DMS153 treated with DMSO at 0.1 percent for 48 hours (cell line): ENCODE results near the gene MYO3B.
A peak's percentile ranks its signal among the peaks of the same experiment; 100 is the strongest.
"Not testable (repeated sequence)": the region's sequence is repeated elsewhere in the genome, so short reads cannot be mapped to it uniquely, and the experiment has no call there.

Source experiments
- DNase-seq: peaks from one replicate; lab custom pipeline; 2025; ENCODE audit not compliant: unreplicated experiment; lab: John Stamatoyannopoulos, UW

Gene MYO3B

GRCh38 chr2:170335351-170335750, 157.4 kb downstream of the MYO3B start:
- DNase-seq, result no peak

- DNase-seq, result no peak
Measured at GRCh38 chr2:170336408-170336807, 158.5 kb downstream of the MYO3B start.

GRCh38 chr2:170336916-170337315, 159.0 kb downstream of the MYO3B start:
- no peak for DNase-seq

DNA sequence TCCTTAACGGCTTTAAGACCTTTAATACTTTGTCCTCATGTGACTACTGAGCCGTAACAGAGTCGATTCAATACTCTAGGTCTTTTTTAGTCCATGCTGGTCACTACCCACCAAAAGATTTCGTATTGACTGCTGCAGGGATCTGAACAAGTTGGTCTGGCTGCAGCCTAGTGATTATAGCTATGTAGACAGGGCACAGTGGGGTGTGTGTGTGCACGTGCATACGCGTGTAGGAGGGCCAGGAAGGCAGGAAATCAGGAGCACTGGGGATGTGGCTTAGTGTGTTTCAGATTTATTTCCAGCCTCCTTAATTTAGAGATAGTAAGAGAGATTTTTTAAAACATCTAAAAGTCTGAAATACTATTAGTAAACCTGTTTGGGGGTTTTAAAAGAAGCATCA, 161.4 kb downstream of the MYO3B start:
- no peak for DNase-seq

GRCh38 chr2:170339750-170340692, 162.1 kb downstream of the MYO3B start:
- DNase-seq, result no peak

GRCh38 chr2:170340693-170341068, 162.7 kb downstream of the MYO3B start:
- no peak for DNase-seq

DNA sequence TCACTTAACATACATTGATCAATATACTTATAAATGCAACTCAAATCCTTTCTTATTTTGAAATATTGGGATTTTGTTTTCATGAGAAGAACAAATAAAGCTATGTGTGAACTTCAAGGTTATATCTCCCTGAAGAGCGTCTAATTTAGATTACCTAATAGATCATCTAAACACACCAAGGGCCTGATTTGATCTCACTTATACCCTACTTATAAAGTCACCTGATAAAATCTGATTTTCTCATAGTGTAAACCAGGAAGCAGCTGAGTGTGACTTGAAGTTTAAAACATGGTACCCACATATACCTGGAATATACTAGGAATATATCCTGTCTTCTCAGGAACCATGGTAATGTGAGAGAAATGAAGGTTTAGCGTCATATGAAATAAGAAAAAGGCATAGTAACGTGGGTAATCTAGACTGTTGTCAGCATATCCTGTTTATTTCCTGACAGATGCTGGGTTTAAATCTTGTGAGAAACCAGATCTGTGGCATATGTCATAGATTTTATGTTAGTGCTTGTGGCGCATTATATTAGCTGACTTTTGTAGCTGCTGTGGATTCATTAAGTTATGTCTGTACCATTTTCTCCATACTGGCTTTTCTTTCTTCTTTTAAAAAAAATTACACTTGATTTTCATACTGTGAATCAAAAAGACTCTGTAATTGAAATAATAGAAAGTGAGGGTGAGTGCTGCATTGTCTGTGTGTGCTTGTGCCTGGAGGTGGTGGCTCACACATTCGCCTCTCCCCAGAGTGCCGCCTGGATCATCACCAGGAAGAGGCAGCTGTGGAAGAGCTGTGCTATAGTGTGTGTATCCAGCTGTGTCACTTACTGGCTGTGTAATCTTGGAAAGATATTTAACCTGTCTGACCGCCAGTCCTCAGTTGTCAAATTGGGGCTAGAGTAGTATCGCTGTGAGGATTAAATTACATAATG, 164.0 kb downstream of the MYO3B start:
- no peak for DNase-seq

DNA sequence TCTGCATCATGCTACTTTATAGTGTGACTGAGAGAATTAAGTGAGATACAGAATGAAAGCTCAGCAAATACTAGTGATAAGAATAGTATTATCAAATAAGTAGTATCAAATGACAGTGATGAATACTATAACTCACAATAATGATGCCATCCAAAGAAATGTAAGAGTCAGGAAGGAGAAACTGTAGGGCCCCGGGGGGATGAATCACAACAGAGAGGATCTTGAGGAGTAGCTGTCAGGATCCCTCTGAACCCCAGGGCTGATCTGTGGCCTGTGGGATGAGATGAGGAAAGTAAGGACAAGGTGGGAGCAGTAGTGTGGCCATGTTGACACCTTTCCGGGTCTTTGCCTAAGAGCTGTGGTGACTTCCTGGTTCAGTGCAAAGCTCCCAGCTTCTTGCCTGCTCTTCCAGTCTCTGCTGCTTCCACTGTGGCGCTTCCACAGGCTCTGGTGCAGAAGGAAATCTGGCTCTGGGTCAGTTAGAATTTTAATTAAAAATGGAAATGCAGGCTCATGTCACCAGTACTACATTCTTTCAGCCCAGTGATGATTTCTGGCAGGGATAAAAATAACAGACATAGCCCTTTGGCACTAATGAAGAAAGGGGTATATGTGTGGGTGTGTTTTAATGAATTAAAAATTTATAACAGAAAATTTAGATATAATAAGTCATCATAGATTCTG, 166.9 kb downstream of the MYO3B start:
- DNase-seq, result no peak

GRCh38 chr2:170345607-170346006, 167.7 kb downstream of the MYO3B start:
- no peak for DNase-seq

GRCh38 chr2:170349269-170349668, 171.3 kb downstream of the MYO3B start:
- DNase-seq, result not testable (repeated sequence)

GRCh38 chr2:170350929-170351826, 173.2 kb downstream of the MYO3B start:
- no peak for DNase-seq

- no peak for DNase-seq
Measured at GRCh38 chr2:170353723-170354122, 175.8 kb downstream of the MYO3B start.

DNA sequence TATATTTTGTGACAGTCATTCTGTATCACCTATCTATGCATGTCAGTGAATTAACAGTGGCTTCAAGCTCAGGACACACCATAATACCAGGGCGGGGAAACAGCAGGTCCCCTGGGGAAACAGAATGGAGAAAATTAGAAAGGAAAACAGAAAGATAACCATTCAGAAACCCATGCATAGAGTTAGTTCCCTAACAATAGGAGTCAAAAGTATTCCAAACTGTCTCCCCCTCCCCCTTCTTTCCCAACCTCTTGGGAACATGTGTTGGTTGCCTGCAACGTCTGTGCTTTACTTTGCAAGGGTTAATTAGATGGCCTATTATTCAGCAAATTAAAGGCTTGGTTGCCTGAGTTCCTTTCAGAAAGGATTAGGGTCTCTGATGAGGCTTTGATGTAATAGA, 176.4 kb downstream of the MYO3B start:
- peak; percentile 17 for DNase-seq

DNA sequence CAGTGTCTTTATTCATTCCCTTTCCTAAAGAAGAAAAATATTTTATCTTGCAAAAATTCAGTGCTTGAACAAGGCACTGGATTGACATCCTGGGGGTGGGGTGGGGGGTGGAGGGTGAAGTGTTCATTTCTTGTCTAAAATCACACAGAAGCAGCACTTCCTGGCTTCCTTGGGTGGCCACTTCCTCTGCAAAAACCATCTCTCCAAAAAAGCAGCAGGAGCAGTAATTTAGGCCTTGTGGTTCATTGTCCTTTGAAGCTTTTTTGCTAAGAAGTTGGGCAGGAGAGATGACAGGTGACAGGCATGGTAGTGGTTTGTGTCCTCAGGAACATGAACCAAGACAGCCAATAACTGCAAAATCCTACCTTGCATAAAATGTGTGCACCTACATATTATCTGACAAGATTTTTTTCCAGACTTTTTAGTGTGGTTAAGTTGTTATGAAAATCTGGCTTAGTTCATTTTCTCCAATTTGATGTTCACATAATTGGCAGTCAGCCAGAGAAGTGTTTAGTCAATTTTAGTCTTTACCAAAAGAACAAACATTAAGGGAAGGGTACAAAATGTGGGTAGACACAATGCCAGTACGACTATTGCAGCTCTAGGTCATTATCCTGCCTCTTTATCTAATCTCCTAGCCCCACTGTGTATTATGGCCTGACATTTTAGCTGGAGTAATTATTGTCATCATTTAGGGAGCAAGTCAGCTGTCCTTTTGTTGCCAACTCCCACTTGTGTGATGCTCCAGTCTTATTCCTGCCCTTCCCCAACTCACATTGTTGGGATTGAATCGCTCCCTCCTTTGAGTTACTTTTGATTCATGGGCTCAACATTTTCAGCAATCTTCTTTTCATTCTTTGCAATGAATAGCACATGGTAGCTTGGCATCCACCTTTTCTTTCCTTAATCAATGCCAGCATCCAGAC, 177.2 kb downstream of the MYO3B start:
- peak; percentile 52 for DNase-seq

GRCh38 chr2:170359466-170359865, 181.5 kb downstream of the MYO3B start:
- no peak for DNase-seq

DNA sequence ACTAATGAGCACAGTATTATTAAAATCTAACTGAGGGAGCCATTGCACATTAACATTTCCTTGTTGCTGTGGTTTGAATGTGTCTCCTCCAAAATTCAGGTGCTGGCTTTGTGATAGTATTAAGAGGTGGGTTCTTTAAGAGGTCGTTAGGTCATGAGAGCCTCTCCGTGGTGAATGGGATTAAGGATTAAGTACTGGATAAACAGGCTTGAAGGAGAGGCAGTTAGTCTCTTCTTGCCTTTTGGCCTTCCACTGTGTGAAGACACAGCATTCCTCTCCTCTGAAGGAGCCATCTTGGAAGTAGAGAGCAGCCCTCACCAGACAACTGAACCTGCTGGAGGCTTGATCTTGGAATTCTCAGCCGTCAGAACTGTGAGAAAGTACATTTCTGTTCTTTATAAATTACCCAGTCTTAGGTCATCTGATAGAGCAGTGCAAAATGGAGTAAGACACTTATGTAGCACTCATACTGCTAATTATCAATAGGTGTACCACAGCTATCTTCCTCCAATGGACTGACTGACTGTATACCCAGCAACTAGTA, 182.7 kb downstream of the MYO3B start:
- DNase-seq, result no peak

DNA sequence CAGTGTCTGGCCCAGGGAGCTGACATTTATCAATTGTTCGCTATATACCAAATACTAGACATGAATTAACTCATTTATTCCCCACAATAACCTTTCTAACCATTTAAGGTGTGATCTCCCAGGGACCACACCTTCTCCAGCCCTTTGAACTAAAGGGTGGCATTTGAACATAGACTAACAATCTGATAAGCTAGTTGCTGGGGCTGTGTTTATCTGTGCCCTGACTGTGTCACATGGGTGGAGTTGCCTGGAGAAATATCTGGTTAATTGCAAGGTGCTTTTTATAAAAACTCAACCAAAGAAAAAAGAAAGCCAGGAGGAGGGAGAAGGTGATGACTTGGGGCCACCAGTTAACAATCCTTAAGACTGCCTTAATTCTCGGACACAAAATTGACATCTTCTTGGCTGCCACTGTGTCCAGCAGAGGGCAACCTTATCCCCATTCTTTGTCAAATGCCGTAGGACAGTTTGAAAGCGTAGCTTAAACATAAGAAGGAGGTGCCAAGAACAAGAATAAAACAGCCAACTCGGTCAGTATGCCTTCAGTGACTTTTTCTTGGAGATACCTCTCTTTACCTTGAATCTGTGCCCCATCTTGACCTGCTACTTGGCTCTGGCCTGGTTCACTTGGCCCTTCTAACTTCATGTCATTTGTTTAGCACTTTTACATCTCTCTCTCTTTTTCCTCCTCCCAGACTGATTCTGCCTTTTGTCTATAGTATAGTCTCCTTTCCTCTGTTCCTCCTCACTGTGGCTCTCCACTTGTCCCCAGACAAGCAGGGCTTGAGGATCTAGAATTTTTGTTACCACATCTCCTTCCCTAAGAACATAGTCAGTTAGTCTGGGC, 183.4 kb downstream of the MYO3B start:
- DNase-seq, result peak; percentile 23

GRCh38 chr2:170362313-170362870, 184.4 kb downstream of the MYO3B start:
- DNase-seq, result no peak
